ENCODE measurements around the gene S1PR3.

GRCh38 chr9:89001917-89002540, 10.8 kb downstream of the S1PR3 start:
- no peak for TF ChIP-seq MAX (IDR thresholded peaks at IDR 0.05; ENCODE audit: insufficient read depth, insufficient read length)
- TF ChIP-seq CTCF (IDR thresholded peaks at IDR 0.05; ENCODE audit: extremely low read depth in 1 of 2, insufficient read depth in 1 of 2, low read depth in 1 of 2, low read length in 2 of 2) = no peak
- TF ChIP-seq EZH2 (IDR thresholded peaks at IDR 0.05; ENCODE audit: borderline replicate concordance, low read depth, low read length, severe bottlenecking) = no peak

Data from endothelial cell of umbilical vein (primary cell).